Activated CD4-positive, CD25-positive, alpha-beta regulatory T cell treated with anti-CD3 and anti-CD28 coated beads, Interleukin-2, amount 50 U/mL, for 24 hours (primary cell): ENCODE measurements around the gene LCLAT1.

ENCODE experiments used
- ATAC-seq, 2 donors: fragments of 150-1000 bp; cut with Tn5 transposase; one replicate each; pipeline ENCODE4 v1.10.0; 2021; ENCODE audit warnings: mild to moderate bottlenecking in 1 of 2, moderate library complexity in 1 of 2

Gene LCLAT1

DNA sequence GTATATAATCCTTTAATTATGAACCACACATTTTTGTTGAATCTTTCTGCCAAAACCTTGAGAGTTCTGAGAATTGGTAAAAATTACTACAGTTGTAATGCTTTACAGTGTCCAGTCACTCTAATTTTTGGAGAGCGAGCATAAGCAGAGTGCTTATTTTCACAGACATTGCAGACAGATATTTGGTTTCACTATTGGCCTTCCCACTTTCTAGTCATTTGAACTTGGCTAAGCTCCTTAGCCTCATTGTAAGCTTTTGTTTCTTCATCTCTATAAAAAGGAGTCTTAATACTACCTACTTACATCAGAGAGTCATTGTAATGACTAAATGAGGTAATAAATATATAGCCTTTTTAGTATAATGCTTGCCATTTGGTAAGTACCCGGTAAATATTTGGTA lies 80.4 kb downstream of the LCLAT1 start:
- no peak for ATAC-seq

DNA sequence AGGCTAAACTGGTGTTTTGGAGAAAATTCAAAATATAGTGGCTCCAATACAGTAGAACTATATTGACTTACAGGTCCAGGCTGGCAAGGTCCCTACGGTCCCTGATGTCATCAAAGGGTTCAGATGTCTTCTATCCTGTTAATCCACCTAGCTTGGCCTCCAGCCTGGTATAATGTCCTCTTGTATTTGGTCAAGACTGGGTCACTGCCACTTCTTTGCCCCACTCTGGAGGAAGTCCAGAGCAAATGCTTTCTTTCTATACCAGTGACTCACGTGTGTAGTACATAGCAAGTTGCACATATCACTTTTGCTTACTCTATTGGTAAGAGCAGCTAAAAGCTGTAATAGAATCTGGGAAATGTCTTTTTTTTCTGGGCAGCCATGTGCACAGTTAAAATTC lies 80.8 kb downstream of the LCLAT1 start:
- no peak for ATAC-seq

DNA sequence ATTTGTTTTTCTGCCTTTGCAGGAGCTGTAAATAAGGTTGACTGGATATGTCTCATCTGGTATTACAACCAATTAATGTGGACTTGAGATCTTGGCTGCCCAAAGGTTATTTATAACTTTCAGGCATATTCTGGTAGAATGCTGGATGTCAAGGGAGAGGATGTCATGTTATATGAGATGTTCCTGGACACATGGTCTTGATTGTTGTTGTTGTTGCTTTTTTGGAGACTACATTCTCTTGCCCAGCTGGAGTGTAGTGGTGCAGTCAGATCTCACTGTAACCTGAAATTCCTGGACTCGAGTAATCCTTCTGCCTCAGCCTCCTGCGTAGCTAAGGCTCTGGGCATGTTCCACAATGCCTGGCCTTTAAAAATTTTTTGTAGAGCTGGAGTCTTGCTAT lies 83.3 kb downstream of the LCLAT1 start:
- ATAC-seq: no peak

DNA sequence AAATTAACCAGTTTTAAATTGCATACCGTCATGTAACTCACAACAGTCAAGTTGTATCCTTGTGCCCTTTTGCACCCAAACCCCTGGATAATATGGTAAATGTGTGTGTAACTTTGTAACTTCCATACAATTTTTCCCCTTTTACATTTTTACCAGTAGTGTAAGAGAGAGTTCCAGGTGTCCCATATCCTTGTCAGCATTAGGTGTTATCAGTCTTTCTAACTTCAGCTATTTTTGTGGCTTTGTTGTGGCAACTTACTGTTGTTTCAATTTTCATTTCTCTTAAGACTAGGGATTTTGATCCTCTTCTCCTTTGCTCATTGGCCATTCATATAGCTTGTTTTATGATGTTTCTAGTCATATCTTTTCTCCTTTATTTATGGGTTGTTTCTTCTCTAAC lies 94.6 kb downstream of the LCLAT1 start:
- ATAC-seq: no peak

DNA sequence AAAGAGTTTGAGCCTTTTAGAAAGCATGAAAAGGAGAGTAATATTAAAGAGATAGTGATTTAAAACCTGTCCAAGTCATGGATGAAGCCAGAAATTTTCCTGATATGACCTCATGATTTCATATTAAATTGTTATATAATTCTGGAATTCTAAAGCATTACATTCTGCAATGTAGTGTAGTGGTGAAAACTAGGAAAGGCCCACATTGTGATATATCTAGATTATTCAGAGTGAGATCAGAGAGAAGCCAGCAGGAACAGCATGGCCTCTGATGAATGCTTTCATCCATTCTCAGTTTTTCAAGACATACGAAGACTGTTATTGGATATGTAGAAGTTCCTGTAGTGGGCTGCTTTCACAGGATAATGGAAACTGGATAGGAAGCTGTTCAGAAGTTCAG lies 98.8 kb downstream of the LCLAT1 start:
- ATAC-seq: no peak

DNA sequence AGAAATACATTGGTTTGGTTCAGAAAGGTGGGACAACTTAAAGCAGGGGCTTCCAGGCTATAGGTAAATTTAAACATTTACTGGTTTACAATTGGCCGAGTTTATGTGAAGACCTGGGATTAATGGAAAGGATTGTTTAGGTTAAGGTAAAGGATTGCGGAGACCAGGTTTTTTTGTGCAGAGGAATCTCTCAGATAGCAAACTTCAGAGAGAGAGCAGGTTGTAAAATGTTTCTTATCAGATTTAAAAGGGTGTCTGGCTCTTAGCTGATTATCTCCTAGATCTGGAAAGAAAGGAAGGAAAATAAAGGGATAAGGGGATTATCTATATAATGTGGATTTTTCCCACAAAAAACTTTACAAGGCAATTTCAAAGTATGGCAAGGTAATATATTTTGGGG lies 101.3 kb downstream of the LCLAT1 start:
- no peak for ATAC-seq

DNA sequence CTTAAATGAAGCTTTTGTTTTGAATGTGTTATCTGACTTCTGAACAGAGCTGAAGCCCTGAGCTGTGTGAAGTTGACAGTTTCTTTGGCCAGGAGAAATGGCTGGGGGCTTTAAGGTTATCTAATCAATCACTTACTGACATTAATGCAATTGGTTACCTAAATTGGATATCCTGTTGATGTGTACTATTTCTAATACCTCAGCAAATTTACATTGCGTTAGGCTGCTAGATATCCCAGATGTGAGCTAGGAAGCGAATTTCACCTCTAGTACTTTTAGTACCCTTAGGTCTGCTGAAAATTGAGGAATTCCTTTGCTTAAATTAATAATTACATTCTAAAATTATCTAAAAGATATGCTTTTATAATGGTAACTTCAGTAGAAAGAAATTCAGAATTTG lies 102.0 kb downstream of the LCLAT1 start:
- ATAC-seq: no peak

DNA sequence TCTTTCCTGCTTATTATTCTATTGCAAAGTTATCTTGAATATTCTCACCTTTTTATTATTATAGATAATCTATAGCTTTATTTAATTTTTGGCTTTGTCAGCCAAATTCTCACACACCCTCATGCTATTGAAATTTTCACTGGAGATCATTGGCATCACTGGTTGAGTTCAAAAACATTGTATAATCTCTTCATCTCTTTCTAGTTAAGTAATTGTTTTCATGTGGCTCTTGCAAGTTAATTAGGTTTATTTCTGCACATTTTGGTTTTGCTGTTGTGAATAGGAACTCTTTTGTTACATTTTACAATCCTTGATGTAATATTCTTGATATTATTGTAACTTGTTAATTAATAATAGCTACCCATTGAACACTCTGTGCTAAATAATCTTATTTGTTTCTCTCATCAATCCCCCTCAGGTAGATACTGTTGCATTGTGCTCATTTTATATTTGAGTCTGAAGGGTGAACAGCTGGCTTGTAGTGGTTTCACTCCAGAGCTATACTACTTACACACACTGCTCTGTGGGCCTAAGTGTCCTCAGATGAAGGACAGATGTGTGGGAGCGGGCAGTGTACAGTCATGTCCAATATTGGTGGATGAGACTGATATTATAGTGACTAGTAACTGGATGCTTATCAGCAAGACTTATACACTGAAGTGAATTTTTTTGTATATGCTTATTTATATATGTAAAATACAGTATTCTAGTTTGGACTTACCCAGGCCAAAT lies 112.7 kb downstream of the LCLAT1 start:
- no peak for ATAC-seq

DNA sequence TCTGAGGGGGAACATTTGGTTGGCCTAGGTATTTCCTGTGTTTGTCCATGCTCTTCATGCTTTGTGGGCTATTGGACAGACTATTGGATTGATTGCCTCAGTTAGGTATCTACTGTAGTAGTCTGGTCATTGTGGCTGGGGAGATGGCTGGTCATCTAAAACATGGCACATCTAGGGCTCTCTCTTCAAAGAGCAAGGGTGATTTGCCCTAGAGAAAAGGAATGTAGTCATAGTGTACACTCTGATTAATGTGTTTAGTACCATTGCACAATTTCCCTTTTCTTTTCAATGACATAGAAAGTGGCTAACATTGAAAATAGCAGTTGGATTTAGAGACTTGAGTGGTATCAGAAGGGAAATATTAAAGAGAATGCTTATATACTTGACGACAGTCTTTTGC lies 114.3 kb downstream of the LCLAT1 start:
- no peak for ATAC-seq

DNA sequence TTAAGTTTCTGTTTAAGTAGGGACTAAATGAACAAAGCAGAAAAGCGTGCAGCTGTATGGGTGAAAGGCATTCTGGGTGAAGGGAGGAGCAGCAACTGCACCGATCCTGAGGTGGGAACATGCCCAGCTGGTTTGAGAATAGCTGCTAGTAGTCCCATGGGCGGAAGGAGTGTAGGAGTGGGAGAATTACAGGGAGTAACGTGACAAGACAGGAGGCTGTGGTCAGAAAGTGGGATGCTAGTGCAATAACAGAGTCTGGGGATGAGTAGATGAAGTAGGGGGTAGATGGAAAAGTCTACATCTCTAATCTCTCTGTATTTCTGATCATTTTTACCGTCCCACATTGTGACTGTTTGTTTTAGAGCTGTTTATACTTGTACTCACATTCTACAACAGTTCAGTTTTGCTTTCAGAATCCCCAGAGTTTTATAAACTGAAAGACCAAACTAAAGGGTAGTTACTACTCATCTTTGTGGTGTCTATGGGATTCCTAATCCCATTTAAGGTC lies 118.9 kb downstream of the LCLAT1 start:
- no peak for ATAC-seq

DNA sequence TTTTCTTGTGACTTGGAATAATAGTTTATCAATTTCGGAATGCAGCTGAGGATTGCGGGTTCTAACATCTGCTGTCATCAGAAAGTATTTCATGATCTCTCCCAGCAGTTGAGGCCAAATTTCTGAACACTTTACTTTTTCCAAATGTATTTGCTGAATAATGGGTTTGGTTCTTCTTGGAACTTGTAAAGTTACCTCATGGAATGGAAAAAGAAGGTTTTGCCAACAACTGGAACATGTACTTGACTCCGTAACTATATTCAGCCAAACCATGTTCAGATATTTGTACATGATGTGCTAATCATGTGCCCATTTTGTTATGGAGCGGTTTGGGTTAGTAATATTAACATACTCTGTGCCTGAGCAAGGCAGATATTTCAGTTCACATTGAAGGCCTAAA lies 119.6 kb downstream of the LCLAT1 start:
- ATAC-seq: no peak

DNA sequence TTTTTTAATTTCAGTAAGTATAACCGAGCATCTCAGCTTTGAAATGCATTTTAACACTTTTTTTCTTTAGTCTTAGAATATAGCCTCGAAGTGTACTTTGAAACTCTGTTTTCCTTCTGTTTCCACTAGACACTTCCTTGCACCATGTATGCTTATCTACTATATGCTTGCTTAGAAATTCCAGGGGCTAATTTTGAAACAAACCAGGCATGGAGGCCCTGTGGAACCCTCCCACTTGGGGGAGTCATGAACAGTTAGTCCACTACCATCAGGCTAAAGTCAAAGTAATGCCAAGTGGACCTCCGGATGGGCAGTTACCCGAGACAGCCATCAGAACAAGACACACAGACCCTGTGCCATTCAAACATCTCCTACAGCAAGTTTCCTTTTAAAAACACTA lies 120.3 kb downstream of the LCLAT1 start:
- no peak for ATAC-seq

DNA sequence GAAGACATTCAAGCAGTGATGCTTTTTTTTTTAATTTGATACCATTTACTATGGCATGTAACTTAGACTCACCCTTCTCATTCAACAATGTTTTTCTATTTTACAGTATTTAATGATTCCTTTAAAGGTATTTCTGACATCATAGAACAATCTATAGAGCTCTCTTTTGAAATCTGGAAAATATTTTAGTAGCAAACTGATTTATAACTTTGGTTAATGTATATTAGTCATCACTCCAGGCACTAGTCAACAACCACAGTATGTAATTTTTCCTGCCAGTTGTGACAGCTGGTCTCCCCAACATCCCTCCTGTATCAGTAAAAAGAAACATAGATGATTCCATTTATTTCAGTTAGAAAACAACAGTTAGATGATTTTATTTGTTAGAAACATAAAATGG lies 122.9 kb downstream of the LCLAT1 start:
- no peak for ATAC-seq

DNA sequence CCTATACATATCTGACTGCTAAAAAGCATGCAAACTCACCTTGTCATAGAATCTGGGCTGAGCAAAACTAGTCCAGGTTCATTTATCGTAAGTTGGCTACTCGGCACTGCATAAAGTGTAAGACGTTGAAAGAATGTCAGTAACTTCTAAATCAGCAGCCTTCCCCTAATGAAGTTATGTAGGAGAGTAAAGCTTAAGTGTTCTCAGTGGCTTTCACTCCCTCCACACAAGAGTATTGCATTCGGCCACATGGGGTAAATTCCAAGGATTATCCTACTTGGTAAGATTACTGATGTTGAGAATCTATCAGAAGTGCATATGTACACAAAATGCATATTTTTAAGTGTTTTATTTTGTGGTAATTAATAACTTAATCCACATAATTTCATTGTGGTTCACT lies 130.1 kb downstream of the LCLAT1 start:
- ATAC-seq: no peak

DNA sequence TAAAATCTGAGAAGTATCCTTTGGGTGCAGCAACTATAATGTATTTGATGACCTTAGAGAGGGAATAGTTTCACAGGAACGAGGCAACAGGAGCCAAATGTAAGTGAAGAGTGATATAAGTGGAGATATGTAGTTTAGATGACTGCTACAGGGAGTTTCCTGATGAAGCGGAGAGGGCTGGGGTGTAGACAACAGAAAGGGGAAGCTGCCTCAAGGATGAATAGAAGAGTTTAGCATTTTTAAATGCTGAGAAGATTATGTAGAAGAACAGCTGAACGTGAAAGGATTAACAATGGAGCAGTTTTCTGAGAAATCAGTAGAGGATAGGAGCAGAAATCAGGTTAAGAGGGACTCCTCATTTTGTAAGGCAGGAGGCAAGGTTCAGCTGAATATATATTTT lies 133.3 kb downstream of the LCLAT1 start:
- no peak for ATAC-seq

DNA sequence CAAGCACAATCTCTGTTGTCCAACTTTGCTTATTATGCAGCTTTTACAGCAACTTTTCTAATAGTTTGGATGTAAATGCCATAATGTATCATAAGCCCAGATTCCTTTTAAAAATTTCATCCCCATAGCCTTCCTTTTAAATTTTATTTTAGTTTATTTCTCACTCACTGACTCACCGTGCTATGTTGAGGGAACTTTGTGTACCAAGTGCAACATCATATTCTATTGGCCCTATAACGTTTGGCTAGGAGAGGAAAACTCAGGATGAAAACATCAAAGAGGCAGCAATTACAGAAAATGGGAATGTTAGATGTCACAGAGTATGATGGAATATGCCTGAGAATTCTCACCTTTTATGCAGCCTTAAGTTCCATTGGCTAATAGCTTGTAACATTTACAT lies 135.5 kb downstream of the LCLAT1 start:
- no peak for ATAC-seq

DNA sequence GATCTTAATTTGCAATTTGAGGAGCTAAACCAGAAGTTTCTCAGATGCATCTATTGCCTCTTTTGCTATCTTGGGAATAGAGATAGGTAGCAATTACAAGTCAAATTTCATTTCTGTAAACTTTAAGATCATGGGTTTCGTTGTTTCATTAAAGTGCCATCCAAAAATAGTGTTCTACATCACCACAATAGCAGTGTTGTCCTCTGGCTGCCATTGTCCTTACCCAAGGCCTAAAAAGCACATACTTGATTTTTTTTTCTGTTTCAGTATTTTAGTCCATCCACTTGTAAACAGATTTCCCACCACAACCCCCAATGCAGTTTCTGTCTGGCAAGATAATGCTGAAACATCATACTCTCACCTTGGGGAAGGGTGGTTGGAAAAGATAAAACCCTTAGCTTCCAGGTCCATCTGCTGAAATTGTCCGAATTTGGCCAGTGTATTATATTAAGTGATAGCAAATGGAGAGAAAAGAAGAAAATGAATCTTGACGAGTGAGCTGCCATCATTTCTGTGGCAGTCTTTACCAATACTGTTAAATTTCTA lies 136.2 kb downstream of the LCLAT1 start:
- ATAC-seq: no peak

DNA sequence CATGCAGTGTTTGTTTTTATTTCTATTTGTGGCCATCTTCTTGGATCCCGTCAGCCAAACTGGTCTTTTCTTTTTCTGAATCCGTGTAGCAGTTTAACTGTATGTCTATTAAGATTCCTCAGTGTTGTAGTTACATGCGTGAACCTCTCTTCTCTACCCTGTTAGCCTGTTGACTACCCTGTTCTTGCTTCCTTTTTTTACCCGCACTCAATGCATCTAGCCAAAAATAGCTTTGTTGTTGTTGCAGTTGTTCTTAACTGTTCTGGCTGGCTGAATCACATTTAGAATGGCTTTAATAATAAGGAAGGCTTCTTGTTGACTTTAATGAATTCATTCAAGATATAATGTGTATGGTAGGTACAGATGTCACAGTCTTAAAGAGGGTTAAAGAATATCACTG lies 137.1 kb downstream of the LCLAT1 start:
- ATAC-seq: no peak

DNA sequence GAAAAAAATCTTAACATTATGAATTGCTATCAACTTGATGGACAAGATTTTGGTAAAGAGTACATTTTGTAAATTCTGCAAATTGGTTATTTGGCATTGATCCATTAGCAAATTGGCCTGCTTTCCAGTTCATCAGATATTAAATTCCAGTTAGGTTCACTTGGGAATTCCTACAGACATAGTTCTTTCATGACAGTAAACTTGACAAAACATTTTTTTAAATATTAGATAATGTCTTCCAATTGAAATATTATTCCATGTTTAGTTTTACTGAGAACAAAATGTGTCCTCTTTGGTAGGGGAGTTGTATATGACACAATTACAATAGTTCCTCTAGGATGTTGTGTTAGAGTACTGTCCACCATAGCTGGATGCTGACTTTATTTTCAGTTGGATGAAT lies 141.9 kb downstream of the LCLAT1 start:
- no peak for ATAC-seq

DNA sequence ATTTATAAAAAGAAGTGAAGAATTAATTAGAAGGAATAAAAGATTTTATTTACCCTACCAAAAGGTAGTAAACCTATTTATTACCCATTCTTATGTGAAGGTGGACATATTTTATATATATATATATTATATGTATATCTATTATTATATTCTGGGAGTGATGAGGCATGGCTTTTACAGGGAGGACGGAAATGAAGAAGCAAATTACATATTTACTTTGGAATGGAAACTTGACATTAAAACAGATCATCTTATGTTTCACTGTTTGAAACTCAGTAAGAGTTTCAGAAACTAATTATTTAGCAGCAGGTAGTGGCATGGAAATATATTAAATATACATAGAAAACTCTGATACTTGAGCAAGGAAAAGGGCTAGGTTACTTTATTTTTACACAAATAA lies 143.4 kb downstream of the LCLAT1 start:
- ATAC-seq: no peak

DNA sequence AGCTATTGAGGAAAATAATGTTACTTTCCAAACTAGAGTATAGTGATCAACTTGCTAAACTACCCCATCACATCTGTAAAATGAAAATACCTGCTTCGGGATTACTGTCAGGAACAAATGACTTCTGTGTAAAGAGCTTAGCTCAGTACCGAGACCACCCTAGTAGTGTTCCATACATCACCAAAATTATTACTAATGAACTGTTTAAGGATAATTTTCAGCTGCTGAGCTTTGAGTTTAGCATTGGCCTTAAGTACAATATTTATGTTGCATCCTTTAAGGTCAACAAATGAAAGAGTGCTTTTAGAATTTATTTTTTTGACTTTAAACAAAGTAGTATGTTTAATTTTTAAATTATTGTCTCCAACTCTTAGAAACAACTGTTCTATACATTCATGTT lies 144.1 kb downstream of the LCLAT1 start:
- no peak for ATAC-seq

DNA sequence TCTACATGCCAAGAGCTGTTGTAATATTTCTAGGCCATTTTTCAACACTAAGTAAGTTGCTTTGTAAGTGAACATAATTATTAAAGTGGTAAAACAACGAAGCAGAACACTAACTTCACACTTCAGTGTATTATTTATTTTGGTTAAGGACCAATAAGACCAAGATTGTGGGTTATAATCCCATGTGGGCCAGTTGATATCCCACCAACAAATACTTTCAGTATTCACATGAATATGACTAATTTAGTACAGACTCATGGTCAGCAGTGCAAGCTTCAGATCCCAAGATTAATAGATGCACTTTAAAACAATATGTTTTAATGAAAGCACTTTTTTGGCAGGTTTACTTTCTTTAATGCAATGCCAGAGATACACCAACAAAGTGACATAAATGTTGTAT lies 154.3 kb downstream of the LCLAT1 start:
- ATAC-seq: no peak

DNA sequence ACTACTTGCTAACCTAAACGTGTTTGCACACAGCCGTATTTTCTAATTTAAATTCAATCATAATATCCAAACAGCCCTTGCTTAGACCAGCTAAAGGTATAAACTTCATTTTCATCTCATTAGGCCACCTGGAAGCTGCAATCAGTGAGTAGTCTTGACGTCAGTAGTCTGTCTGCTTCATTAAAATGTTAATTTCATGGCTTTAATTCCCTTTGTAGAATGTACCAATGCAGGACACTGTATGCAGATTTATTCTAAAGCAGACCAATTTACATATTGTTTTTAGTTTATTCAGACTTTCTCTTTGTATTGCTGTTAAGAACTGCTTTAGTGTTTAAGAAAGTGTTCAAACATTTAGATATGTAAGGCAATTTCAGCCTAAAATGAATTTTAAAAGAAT lies 158.2 kb downstream of the LCLAT1 start:
- ATAC-seq: no peak

DNA sequence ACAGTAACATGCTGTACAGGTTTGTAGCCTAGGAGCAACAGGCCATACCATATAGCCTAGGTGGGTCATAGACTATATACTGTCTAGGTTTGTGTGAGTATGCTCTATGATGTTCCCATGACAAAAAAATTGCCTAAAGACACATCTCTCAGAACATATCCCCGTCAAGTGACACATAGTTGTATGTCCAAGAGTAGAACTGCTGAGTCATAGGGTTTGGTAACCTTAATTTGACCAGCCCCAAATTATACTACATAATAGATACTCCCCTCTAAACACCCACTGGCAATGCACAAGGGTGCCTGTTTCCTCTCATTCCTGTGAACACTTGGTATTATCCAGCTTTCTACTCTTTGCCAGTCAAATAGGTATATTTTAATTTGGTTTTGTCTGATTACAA lies 161.6 kb downstream of the LCLAT1 start:
- no peak for ATAC-seq

DNA sequence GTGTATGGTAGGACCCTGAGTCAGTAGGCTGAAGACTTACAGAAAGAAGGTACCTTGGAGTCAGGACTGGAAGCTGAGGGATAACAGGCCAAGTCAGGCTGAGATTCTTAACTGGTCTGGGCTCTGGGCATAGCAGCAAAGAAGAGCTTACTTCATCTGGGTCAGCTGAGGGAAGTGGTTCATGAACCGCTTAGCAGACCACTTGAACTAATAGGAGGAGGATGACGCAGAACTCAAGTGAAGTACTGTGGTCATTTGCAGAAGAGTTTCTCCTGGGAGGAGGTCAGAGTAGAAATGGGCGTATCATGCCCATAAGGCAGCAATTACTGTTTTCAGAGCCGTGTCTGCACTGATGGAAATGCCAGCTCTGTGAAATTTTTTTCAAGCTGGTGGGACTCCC lies 164.5 kb downstream of the LCLAT1 start:
- no peak for ATAC-seq
